Subcutaneous abdominal adipose tissue (tissue), 5 donors: ENCODE measurements around the gene CD96.
A peak's percentile ranks its signal among the peaks of the same experiment; 100 is the strongest.

Experiments used
- H3K27ac ChIP-seq: one replicate; pipeline ENCODE4 v1.7.0; 2013; ENCODE audit warnings: low read depth, mild to moderate bottlenecking, inconsistent platforms, low read length, moderate library complexity
- H3K27me3 ChIP-seq, 5 donors: one replicate each; pipeline ENCODE4 v1.7.0; 2013; ENCODE audit warnings: low read length in 5 of 5, inconsistent platforms in 1 of 5; ENCODE audit not compliant: control insufficient read depth in 5 of 5, insufficient read depth in 4 of 5
- H3K36me3 ChIP-seq, 5 donors: one replicate each; pipeline ENCODE4 v1.7.0; 2013; ENCODE audit warnings: low read length in 5 of 5; ENCODE audit not compliant: control insufficient read depth in 5 of 5, insufficient read depth in 5 of 5
- H3K4me1 ChIP-seq, 5 donors: one replicate each; pipeline ENCODE4 v1.7.0; 2013; ENCODE audit warnings: low read length in 5 of 5, mild to moderate bottlenecking in 3 of 5, moderate library complexity in 1 of 5; ENCODE audit not compliant: control insufficient read depth in 5 of 5, insufficient read depth in 5 of 5
- H3K4me3 ChIP-seq, 5 donors: one replicate each; pipeline ENCODE4 v1.7.0; 2013; ENCODE audit warnings: low read length in 5 of 5, low read depth in 1 of 5
- H3K9ac ChIP-seq, 5 donors: one replicate each; pipeline ENCODE4 v1.7.0; 2013; ENCODE audit warnings: low read length in 5 of 5, mild to moderate bottlenecking in 4 of 5, moderate library complexity in 3 of 5
- H3K9me3 ChIP-seq, 5 donors: one replicate each; pipeline ENCODE4 v1.7.0; 2013; ENCODE audit warnings: low read length in 5 of 5; ENCODE audit not compliant: control insufficient read depth in 5 of 5
- donor health status: healthy.
- donor health status: healthy.
- donor health status: healthy.
- donor health status: healthy.
- donor health status: healthy.

CD96 gene, protein sequence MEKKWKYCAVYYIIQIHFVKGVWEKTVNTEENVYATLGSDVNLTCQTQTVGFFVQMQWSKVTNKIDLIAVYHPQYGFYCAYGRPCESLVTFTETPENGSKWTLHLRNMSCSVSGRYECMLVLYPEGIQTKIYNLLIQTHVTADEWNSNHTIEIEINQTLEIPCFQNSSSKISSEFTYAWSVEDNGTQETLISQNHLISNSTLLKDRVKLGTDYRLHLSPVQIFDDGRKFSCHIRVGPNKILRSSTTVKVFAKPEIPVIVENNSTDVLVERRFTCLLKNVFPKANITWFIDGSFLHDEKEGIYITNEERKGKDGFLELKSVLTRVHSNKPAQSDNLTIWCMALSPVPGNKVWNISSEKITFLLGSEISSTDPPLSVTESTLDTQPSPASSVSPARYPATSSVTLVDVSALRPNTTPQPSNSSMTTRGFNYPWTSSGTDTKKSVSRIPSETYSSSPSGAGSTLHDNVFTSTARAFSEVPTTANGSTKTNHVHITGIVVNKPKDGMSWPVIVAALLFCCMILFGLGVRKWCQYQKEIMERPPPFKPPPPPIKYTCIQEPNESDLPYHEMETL

DNA sequence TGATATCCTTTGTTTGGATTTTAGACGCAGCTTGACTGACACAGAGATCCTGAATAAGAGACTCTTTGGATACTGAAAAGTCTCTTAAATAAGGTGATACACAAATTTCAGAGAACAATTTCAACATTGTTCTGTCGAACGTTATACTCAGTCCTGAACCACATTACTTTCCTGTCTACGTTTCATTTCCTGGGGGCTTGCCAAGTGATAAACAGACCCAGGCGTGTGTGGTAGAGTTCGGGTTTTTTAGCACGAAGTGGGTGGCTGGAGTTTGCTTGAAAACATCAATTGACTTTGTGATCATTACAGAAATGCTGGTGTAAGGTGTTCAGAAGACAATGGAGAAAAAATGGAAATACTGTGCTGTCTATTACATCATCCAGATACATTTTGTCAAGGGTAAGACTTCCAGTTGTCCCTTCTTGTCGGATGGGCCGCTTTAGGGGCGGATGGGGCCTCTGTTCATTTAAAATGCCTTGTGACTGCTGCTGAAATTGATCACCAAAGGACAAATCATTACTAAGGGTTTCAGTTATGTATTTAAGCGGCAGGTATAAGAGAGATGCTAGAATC lies at the start of gene CD96:
Gene CD96 (plus strand): TSS at position 287 of the 573 bp plus-strand sequence. CDS start 52 bp downstream, at position 339.
- Histone ChIP-seq H3K9me3 (no peaks in the 10 kb centered on the region), H3K4me3 (peak within 1 kb of the TSS in 1 of 5 donors; percentile 11), H3K4me1 (no peaks in the 10 kb centered on the region), H3K9ac (no peak within 1 kb of the TSS), H3K27me3 (no peaks in the 10 kb centered on the region), H3K27ac (no peak within 1 kb of the TSS), H3K36me3 (no peaks in the 10 kb centered on the region)

DNA sequence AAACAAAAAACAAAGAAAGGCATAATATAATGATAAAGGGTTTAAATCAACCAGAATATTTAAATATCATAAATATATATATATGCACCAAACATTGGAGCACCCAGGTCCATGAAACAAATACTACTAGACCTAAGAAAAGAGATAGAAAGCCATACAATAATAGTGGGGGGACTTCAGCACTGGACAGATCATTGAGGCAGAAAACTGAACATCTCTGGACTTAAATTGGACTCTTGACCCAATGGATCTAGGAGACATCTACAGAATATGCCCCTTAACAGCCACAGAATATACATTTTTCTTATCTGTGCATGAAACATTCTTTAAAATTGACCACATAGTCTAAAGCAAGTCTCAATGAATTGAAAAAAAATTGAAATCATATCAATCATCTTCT lies 48.7 kb upstream of the CD96 start:
- no peaks in the 10 kb centered on the region for H3K36me3 ChIP-seq
- no peak overlapping the region for H3K9ac ChIP-seq
- no peaks in the 10 kb centered on the region for H3K27me3 ChIP-seq
- H3K27ac ChIP-seq, result no peak overlapping the region
- no peaks in the 10 kb centered on the region for H3K4me1 ChIP-seq
- H3K4me3 ChIP-seq, result no peak overlapping the region
- peaks cover 0 to 7% (median 2%) of the 10 kb centered on the region in 5 donors for H3K9me3 ChIP-seq

DNA sequence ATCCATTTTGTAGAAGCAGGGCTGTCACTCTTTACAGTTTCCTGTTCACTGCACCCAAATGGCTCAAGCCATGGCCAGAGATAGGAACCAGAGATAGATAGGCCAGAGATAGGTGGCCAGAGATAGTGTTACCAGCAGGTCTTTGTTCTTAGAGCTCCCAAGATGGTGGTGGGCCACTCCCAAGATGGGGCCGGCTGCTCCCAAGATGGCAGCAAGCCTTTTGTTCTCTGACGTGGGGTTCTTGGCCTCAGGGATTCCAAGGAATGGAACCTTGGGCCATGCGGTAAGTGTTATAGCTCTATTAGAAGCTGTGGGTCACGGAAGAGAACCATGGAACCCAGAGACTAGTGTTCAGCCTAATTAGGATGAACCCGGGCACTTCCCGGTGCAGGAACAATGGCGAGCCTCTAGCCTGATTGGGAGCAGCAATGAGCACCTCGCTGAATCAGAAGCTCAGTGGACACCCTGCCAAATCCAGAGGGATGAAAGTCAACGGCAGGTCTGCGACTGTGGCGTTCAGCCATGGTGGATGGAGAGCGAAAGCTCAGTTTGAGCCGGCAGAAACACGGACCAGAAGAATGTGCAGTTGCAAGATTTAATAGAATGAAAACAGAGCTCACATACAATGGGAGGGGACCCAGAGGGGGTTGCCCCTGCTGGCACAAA lies 45.0 kb upstream of the CD96 start:
- H3K9ac ChIP-seq, result no peak overlapping the region
- H3K27me3 ChIP-seq, result no peaks in the 10 kb centered on the region
- no peaks in the 10 kb centered on the region for H3K36me3 ChIP-seq
- peaks cover 0 to 8% (median 0%) of the 10 kb centered on the region in 5 donors for H3K9me3 ChIP-seq
- no peak overlapping the region for H3K27ac ChIP-seq
- no peak overlapping the region for H3K4me3 ChIP-seq
- no peaks in the 10 kb centered on the region for H3K4me1 ChIP-seq

DNA sequence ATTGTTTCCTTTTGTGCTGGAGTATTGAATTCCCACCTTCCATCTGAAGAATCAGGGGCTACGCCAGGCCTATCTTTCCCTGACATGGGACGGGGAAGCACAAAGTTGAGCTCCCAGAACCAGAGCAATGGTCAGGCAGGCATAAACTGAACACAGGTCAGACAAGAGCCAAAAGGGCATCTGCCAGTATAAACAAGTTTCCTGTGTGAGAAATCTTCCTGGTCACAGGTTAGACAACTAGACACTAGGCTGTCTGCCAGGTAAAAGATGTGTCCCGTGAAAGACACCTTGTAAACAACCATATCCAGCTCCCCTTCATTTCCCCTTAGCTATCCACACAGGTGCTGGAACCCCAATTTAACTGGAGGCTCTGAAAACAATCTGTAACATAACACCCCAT lies 44.0 kb upstream of the CD96 start:
- Histone ChIP-seq H3K27ac (no peak overlapping the region), H3K9me3 (peaks cover 0 to 7% (median 0%) of the 10 kb centered on the region in 5 donors), H3K36me3 (no peaks in the 10 kb centered on the region), H3K9ac (no peak overlapping the region), H3K4me3 (no peak overlapping the region), H3K27me3 (no peaks in the 10 kb centered on the region), H3K4me1 (no peaks in the 10 kb centered on the region)

DNA sequence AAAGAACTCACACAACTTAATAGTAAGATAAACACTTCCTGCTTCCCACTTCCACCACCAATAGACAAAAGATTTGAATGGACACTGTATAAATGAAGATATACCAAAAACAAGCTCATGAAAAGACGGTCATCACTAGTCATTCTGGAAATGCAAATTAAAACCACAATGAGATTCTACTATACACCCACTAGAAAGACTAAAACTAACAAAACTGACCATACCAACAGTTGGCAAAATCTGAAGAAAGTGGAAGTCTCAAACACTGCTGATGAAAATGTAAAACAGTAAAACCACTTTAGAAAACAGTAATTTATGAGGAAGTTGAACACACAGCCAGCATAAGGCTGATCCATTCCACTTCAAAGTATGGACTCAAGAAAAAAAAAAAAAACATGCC lies 35.6 kb upstream of the CD96 start:
- no peaks in the 10 kb centered on the region for H3K27me3 ChIP-seq
- H3K4me3 ChIP-seq, result no peak overlapping the region
- H3K4me1 ChIP-seq, result no peaks in the 10 kb centered on the region
- no peak overlapping the region for H3K9ac ChIP-seq
- H3K9me3 ChIP-seq, result no peaks in the 10 kb centered on the region
- H3K36me3 ChIP-seq, result no peaks in the 10 kb centered on the region
- no peak overlapping the region for H3K27ac ChIP-seq

DNA sequence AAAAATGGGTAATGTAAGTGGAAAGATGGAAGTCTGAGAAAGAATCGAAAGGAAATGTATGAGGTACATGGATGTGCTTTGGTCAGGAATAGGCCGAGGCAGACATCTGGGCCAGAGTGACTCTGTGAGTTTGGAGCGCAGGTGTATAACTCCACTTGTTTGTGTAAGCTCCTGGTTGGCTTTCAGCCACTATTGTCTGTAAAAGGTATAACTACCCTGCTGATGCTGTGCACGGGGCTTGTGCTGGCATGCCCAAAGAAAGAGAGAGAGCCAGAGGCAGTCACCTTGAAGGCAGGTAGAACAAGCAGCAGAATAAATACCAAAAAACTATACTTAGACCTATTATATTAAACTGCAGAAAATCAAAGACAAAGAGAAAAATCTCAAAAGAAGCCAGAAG lies 32.7 kb upstream of the CD96 start:
- H3K36me3 ChIP-seq, result no peaks in the 10 kb centered on the region
- H3K4me1 ChIP-seq, result no peaks in the 10 kb centered on the region
- H3K4me3 ChIP-seq, result no peak overlapping the region
- no peak overlapping the region for H3K9ac ChIP-seq
- H3K27me3 ChIP-seq, result no peaks in the 10 kb centered on the region
- H3K27ac ChIP-seq, result no peak overlapping the region
- H3K9me3 ChIP-seq, result no peaks in the 10 kb centered on the region

DNA sequence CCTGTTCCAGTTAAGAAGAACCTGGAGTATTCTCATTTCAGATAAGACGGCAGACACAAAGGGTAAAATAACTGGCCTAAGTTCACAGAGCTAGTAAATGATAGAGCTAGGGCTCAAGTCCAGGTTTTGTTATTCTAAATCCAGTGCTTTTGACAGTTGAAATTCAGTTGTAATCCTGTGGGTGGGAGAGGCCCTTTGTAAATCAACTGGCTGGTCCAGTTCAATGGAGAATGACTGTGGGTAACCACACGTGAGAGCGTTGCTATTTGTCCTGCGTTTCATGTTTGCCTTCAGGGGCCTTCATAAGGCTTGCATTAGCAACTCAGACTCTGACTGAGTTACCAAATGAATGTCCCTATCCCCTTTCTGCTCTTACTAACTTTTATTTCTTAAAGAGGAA lies 24.2 kb upstream of the CD96 start:
- H3K9ac ChIP-seq, result no peak overlapping the region
- no peaks in the 10 kb centered on the region for H3K9me3 ChIP-seq
- H3K27me3 ChIP-seq, result no peaks in the 10 kb centered on the region
- H3K36me3 ChIP-seq, result no peaks in the 10 kb centered on the region
- H3K4me3 ChIP-seq, result no peak overlapping the region
- H3K27ac ChIP-seq, result no peak overlapping the region
- H3K4me1 ChIP-seq, result no peaks in the 10 kb centered on the region

DNA sequence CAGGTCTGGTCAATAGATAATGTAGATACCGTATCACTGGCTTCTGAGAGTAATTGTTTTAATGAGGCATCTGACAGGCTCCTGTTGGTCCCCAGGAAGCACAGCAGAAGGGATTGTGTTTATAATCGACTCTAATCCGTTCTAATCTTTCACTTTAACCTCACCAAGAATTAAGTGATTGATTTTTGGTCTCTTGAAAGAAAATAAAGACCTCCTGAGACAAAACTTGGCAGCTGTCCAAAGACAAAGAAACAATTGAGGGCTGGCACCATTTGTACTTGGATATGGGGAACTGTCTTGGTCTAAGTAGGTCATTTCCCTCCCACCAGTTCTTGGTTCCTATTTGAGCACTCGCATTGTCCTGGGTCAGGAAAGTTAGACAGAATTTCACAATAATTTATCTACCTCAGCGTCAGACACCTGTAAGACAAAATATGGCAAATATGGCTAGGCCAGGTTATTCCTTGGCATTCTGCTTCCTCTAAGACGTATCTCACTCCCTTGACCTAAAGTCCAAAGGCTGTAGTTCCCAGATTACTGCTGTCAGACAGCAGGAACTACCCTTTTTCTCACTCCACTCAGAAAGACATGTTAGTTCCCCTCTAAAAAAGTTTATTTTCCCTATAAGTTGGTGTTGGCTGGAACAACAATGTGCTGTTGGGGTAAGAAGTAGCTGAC lies 22.7 kb upstream of the CD96 start:
- Histone ChIP-seq H3K4me1 (no peaks in the 10 kb centered on the region), H3K27me3 (no peaks in the 10 kb centered on the region), H3K36me3 (no peaks in the 10 kb centered on the region), H3K27ac (no peak overlapping the region), H3K9ac (no peak overlapping the region), H3K4me3 (no peak overlapping the region), H3K9me3 (no peaks in the 10 kb centered on the region)

DNA sequence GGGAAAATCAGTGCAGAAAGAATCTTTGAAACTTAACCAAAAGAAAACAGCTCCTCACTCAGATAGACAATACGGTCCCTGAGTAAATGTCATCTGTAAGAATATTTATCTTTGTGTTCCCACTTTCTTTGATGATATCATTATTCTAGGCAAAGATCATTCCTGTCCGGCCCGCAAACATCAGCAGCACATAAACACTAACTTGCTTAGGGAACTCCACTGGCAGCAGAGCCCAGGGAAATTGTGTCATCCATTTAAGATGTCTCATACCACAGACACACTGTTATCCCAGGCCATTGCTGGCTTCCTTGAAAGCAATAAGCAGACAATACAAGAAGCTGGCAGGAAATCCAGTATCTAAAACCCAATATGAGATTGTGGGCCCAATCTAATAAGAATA lies 20.1 kb upstream of the CD96 start:
- Histone ChIP-seq H3K27me3 (no peaks in the 10 kb centered on the region), H3K4me3 (no peak overlapping the region), H3K9me3 (no peaks in the 10 kb centered on the region), H3K4me1 (no peaks in the 10 kb centered on the region), H3K9ac (no peak overlapping the region), H3K36me3 (no peaks in the 10 kb centered on the region), H3K27ac (no peak overlapping the region)
